Muscle of arm (tissue), 14 donors: ENCODE data around the gene CDON. TPM values are rescaled to one million over a fixed set of nuclear protein-coding genes. Genes with fewer than 3 reads are reported as not detected.

Experiments
- DNase-seq: peaks from one replicate; pipeline ENCODE4 v3.0.0-alpha.2; 2013
- long read RNA-seq, 11 donors: transcript quantifications; one replicate each; lab custom pipeline, GENCODE V29; 2026
- polyA plus RNA-seq, 12 donors: library from polyadenylated mRNA; unstranded; fragments of 120-200 nt; gene quantifications; one replicate each; pipeline ENCODE4 v1.2.1, GENCODE V29; 2013; ENCODE audit not compliant: insufficient read length in 12 of 12

Gene CDON, protein sequence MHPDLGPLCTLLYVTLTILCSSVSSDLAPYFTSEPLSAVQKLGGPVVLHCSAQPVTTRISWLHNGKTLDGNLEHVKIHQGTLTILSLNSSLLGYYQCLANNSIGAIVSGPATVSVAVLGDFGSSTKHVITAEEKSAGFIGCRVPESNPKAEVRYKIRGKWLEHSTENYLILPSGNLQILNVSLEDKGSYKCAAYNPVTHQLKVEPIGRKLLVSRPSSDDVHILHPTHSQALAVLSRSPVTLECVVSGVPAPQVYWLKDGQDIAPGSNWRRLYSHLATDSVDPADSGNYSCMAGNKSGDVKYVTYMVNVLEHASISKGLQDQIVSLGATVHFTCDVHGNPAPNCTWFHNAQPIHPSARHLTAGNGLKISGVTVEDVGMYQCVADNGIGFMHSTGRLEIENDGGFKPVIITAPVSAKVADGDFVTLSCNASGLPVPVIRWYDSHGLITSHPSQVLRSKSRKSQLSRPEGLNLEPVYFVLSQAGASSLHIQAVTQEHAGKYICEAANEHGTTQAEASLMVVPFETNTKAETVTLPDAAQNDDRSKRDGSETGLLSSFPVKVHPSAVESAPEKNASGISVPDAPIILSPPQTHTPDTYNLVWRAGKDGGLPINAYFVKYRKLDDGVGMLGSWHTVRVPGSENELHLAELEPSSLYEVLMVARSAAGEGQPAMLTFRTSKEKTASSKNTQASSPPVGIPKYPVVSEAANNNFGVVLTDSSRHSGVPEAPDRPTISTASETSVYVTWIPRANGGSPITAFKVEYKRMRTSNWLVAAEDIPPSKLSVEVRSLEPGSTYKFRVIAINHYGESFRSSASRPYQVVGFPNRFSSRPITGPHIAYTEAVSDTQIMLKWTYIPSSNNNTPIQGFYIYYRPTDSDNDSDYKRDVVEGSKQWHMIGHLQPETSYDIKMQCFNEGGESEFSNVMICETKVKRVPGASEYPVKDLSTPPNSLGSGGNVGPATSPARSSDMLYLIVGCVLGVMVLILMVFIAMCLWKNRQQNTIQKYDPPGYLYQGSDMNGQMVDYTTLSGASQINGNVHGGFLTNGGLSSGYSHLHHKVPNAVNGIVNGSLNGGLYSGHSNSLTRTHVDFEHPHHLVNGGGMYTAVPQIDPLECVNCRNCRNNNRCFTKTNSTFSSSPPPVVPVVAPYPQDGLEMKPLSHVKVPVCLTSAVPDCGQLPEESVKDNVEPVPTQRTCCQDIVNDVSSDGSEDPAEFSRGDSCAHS (N-terminal part only)
- polyA plus RNA-seq: 10 to 100 TPM in 11 of 12 donors, not detected in 1; 12.4 to 74.0 (median 27.3) TPM
- long read RNA-seq, donor 1: 0 reads
- long read RNA-seq, donor 2, full-length matches to known transcripts: 1 of 1 reads
- long read RNA-seq, donor 2, partial matches to known transcripts: 0 of 1 reads
- long read RNA-seq, donor 2, other reads (novel, unspliced or antisense): 0 of 1 reads
- long read RNA-seq, donor 3: 0 reads
- long read RNA-seq, donor 4: 0 reads
- long read RNA-seq, donor 5: 0 reads
- long read RNA-seq, donor 6: 0 reads
- long read RNA-seq, donor 7: 0 reads
- long read RNA-seq, donor 8: 0 reads
- long read RNA-seq, donor 9: 0 reads
- long read RNA-seq, donor 10, partial matches to known transcripts: 7 of 7 reads
- long read RNA-seq, donor 10, other reads (novel, unspliced or antisense): 0 of 7 reads
- long read RNA-seq, donor 11: 0 reads

DNA sequence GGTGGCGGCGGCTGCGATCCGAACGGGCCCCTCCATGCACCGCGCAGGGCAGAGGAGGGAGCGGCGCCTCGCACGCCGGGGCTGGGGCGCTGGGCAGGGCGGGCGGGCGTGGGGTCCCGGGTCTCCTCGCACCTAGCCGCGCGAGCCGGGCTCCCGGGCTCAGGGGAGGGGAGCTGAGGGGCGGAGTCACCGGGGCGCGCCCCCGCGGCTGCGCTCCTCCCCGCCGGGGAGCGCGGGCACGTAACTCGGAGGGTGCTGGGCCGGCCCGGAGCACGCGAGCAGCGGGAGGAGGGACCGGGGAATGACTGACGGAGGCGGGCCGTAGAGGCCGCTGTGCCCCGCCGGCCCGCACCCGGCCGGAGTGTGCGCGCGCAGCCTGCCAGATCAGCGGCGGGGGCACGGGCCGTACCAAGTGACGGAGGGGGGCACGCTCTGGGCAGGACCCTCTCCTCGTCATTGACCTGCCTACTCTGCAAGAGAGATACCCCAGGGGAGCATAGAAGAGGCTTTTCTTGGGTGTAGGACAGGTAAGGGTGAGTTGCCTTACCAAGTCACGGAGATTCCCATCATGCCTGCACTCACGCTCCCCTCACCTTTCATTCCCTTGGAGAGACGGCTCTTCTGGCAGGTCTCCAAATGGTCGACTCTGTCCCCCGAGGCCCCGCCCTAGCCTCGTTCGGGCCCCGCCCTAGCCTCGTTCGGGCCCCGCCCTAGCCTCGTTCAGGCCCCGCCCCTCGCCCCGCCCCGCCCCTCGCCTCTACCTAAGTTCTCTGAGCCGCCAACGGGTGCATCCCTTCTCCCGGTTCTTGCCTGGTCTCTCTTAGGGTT, at the start of gene CDON:
TSS of gene CDON (minus strand) at position 188 of the 828 bp plus-strand sequence. CDS start 39,390 bp downstream, outside the sequence.
- peak; percentile 92 for DNase-seq

DNA sequence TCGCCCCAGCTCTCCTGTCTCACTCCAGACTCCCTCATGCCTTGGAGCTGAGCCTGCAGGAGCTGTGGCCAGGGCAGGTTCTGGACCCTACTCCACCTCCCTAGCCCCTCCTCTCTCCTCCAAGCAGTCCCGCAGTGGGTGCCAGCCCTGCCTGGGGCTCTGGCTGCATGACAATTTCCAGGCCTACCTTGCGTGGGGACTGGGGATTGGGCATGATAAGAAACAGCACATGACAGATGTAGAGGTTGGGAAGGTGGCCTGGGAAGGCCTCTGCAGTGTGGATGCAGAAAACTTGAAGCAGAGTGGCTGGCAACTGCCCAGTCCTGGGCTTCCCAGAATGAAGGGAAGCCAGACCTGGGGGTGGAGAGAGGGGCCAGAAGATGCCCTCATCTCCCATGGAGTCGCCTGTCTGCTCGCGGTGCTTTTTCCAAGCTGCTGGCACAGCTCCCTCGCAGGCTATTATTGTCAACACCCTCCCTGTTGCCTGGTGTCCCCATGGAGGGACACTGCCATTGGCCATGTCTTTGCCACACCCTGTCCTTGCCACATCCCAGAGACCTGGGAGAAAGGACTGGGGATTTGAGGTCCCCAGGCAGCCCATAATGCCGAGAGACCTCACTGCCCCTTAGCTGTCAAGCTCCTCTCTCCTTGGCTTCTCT, 48.9 kb upstream of the CDON start:
- no peak for DNase-seq

DNA sequence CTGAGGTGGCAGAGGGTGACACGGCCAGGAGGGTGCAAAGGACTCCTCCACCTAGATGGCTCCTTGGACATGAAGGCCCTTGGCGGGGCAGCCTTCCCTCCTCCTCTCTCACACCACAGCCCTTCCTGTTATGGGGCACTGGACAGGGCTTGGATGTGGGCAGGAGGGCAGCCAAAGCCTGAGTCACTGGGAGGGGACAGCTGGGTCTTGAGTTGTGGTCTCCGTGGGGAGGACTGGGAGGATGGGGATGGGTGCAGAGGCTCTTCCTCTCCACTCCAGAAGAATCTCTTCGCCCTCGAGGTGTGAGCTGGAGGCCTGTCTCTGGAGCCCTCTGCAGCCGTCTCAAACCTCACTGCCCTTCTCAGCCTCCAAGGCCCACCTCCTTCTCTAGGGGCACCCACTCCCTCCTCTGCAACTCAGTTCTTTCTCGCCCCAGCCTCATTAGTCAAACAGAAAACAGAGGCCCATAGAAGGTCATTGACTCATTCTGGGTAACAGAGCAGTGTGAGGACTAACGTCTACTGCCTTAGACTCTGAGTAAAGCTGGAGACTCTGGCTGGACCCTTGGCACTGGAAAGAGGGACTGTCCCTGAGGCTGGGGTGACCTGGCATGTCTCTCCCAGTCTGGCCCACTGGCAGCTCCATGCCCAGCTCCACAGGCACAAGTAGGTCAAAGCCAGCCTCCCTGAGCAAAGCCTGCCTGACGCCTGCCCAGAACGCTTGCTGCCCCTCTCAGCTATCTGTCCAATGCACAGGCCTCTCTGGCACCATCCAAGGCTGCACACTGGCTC, 47.5 kb upstream of the CDON start:
- no peak for DNase-seq

DNA sequence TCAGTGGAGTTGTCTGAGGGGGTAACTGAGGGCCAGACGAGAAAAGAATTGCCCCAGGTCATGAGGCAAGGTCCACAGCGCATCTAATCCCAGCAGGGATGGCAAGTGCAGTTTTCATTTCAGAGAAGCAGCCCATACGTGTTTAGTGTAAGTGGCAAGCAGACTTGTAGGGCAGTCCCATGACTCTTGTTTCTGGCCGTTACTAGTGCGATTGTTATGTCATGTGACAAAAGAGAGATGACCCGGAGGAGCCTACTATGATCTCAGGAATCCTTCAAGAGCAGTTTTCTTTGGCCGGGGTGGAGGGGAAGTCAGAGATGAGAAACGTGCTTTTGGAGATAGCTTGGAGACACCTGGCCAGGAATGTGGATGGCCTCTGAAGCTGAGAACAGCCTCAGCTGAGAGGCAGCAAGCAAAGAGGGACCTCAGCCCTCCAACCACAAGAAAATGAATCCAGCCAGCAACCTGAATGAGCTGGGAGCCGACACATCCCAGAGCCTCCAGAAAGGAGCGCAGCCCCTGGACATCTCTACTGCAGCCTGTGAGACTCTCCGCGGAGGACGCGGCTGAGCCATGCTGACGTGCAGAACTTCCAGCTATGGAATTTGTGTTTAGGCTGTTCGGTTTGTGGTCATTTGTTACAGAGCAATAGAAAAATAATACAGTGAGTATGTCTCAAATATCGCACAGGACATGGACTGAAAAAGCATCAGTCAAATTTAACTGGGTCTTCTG, 44.1 kb upstream of the CDON start:
- no peak for DNase-seq

DNA sequence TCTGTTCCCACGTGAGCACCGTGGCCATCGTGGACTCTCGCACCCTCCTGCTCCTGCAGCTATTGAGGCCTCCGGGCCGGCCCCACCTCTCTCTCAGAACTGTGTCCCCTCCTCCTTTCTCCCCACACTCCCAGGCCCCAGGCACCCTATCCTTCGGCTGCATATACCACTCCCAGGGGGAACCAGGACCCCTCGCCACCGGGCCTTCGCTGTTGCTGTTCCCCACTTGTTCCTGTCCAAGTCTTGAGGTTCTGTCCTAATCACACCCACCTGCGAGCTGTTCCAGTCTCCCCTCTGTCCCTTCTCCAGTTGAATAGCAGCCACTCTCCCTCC, 43.0 kb upstream of the CDON start:
- DNase-seq: no peak

DNA sequence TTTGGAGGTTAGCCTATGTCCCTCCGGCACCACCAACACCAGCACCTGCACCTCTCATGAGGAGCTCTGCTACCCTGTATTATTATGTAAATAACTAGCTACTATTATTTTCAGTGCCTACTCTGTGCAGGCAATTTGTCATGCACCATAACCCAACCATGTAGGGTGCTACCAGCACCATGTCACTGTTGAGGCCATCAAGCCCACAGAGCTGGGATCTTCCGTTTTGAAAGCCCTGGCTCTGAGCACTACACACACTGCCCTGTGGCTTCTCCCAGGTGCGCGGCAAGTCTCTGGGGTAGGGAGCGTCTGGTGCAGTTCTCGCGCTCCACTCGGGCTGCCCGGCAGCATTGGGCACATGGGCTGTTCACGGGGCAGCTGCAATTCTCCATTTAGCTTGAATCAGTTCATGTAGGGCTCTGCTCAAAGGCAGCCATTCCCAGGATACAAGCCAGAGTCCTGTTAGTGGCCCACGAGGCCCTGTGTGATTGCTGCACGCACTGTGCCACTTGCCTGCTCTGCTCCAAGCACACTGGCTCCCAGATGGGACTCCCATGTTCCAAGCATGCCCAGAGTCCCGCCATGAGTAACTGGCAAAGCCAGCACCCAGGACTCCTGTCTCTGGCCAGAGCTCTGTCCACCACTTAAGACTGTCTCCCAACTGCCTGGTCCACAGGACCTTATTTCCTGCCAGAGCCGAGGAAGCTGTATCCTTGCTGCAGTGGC, 42.5 kb upstream of the CDON start:
- DNase-seq: no peak

DNA sequence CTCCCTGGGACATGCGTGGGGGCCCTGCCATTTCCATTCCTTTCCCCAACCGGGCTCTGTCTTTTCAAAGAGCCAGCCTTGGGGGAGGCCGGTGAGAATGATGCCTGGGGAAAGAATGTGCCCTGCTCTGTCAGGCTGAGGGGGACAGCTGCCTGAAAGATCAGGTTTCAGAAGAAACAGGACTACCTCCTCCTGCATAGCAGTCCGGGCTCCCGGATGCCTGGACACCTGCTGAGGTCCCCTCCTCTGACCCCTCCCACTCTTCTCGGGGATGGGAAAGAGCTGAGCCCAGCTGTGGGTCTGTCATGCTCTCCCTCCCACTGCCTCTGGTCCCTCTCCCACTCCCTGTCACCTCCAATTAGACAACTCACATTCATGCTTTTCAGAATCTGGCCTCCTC, 41.8 kb upstream of the CDON start:
- DNase-seq: no peak

DNA sequence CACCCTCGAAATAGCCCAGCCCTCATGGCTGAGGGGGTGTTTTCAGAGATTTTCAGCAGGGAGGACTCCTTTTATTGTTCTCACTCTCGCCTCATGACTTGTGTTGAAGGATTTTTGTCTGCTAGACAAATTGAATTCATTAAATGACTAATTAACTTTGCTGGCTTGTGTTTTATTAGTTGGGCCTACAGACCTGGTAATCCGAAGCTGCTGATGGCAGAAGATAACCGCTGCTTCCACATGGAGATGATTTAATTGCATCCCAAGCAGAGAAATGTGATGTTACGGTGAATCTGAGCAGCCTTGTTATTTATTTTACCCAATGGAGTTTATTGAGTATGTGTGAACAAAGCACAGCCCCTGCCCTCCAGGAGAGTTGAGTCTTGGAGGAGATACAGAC, 40.5 kb upstream of the CDON start:
- no peak for DNase-seq

DNA sequence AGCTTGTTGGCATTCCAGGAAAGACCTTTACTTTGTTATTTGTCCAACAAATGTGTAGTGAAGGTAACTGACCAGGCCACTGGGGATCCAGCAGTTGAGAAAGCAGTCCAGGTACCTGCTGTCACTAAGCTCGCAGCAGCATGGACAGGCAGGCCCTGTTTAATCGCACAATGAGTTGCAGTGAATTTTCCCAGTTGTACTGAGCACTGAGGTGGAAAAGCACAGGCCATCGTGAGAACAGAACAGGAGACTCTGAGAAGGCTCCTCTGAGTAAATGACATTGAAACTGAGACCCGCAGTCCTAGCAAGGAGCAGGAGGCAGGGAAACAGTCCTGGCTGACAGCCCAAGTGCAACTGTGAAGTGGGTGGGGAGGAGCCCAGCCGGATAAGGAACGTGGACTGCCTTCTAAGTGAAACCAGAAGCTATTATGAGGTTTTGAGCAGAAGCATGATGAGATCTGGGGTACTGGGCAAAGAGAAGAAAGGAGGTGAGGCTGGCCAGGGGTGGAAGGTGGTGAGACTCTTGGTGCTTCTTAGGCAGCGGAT, 39.8 kb upstream of the CDON start:
- no peak for DNase-seq

DNA sequence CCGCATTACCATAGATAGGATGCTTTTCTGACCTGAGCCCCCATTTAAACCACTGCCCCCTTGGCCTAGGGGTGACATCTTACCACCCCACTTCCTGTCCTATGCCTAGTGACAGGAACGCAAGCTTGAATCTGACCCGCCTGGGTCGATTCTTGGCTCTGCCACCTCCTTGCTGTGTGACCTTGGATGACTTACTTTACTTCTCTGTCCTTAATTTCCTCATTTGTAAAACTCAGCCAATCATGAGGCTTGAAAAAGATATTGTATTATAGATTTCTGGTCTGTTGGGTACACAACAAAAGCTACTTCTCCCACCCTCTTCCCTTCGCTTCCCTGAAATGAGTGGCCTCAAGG, 39.2 kb upstream of the CDON start:
- no peak for DNase-seq

DNA sequence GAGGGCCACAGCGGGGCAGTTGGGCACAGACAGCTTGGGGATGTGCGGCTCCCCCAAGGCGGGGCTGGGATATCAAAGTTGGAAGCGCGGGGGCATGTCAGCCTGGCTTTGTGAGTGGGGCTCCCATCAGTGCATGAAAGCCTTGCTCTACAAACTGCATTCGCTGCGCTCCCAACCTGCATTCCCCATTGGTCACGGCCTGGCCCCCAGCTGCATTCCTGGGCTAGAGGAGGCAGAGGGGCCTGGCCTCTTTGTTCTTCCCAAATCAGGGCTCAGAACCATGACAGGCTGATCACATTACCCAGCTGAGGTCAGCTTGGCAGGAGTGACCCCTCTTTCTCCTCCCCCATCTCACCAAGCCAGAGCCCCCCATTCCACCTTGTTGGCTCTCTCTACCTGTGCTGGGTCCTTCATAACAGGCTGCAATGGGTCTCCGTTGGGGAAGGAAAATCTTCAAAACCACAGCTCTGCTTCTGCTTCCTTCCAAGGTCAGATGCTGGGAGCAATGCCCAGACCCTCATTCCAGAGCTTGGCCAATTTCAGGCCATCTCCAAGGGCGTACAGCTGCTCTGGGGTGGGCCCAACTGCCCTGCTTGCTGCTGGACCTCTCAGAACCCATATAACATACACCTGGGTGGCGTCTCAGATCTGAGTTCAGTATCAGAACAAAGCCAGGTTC, 38.7 kb upstream of the CDON start:
- DNase-seq: no peak

DNA sequence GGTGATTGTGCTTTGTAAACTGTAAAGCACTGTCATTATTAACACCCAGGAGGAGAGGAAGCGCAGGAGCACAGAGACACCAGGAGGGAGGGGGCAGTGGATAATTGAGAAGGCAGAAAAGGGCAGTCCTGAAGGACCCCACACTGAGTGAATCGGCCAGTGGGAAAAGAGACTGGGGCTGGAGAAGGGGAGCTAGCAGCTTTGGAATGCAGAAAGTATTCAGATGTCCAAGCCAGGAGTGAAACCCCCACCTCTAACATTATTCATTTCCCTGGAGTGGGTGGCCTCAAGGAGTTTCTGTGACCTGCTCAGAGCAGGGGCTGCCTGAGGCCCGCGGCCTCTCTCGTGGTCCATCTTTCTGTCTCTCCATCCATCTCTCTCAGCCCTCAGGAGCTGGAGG, 38.0 kb upstream of the CDON start:
- DNase-seq: no peak

DNA sequence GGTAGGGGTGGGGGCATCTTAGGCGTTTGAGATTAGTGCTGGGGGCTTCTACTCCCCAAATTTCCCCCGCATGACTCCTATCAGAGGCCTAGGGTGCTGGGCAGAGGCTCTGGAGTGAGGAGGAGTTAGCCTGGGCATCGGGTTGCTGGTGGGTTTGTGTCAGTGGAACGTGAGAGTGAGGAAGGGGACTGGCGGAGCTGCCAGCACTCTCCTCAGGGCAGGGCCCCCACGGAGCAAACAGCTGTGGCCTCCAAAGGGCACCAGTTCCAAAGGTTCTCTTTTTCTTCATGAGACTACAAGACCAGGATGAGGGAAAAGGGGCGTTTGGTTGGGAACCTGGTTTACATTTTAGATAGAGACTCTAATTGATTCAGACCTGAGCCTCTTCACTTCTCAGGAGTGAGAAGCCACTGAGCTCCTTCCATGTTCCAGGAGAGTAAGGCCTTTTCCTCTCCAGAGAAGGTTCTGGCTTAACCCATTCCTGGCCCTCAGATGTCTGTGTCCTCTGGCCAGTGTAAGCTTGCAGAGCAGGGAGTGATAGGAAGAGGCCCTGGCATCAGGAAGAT, 35.6 kb upstream of the CDON start:
- DNase-seq: no peak

DNA sequence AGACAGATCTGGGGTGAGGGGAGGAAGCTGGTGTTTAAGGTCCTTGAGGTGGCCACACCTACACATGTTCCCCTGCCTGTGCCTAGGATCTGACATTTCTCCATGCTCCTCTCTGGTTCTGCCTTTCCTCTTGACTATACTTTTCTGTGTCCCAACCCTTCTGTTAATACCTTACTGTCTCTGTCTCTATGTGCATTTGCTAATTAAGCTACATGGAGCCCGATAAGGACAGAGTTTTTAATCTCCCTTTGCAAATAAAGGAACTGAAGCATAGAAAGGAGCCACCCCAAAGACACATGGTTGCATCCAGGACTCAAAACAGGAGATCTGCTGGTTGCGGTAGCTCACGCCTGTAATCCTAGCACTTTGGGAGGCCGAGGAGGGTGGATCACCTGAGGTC, 33.1 kb upstream of the CDON start:
- DNase-seq: no peak

DNA sequence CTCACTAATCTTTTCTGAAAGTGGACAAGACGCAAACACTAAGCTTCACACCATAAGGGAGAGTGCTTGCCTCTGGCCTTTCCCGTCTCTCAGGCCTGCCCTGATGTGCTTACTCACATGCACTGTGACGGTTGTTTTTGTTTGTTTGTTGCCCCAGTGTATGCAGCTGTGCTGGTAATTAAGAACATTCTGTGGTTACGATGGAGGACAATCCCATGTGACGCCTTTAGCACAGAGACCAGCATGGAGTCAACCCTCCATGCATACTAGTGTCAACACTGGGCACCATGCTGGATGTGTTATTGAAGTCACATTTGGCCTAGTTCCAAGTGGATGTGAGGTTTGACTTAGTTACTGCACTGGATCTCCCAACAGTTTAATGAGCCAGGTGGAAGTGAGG, 27.8 kb upstream of the CDON start:
- no peak for DNase-seq

DNA sequence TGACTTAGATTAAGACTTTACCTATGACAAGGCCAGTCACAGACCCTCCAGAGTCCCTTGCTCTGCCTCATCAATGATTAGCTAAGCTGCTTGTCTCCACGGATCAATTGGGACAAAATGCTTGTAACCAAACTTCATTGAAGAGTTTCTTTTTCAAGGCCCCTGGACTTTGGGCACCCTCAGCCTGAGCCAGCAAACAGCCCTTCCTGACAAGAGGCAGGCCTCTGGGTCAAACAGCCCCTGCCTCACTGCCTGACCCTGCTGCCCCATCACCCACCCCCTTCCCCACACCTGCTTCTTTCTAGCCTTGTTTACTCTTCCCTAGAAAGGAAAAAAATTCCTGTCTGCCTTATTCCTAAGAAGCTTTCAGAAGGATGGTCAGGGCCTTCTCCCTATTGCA, 26.3 kb upstream of the CDON start:
- no peak for DNase-seq

DNA sequence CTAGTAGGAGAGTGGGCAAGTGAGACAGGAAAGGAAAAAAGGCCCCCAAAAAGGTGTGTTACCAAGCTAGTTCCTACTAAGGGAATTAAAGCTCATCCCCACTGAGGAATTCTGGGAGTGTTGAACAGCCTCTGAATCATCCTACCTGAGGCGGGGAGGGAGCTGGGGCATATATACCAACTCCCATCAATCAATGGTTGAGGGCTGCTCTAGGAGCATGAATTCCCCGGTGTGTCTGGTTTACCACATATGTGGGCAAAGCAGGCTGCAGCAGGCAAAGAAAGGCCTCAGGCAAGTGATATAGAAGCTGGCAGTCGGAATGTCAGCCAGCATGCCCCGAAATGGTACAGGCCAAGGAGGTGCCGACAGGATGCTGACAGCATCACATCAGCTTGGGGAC, 23.6 kb upstream of the CDON start:
- DNase-seq: no peak
